Endothelial cell of umbilical vein (primary cell): ENCODE measurements around the gene PCSK6. TPM values are rescaled to one million over a fixed set of nuclear protein-coding genes. Genes with fewer than 3 reads are reported as not detected.

Experiments used
- BruUV-seq: library from RNA; stranded (reverse); fragments of 400-500 nt; replicated peaks from 2 replicates; lab custom pipeline; 2021; lab: Mats Ljungman, UMichigan
- CTCF ChIA-PET: fragments of 300-600, 350-600 bp; sonication (Branson Sonifier 250); formaldehyde crosslinking; loops from one replicate; lab custom pipeline; 2021; ENCODE audit warnings: antibody characterized with exemption, inconsistent platforms; lab: Charles Lee
- POLR2A ChIA-PET: fragments of 300-600, 350-600 bp; sonication (Branson Sonifier 250); formaldehyde crosslinking; loops from one replicate; lab custom pipeline; 2021; ENCODE audit warnings: antibody characterized with exemption, inconsistent platforms; lab: Charles Lee
- DNase-seq: peaks from one replicate; pipeline ENCODE4 v3.0.0-alpha.2; 2011; ENCODE audit warnings: low read depth, low spot score
- FAIRE-seq: peaks from 2 replicates; lab custom pipeline; 2011; peaks lifted over from hg19 to GRCh38; lab: Jason Lieb, UNC
- H2AFZ ChIP-seq: 2 replicates; pipeline ENCODE4 v1.6.0; 2012; ENCODE audit warnings: low read depth, low read length, control low read depth, inconsistent platforms
- H3K27ac ChIP-seq: 2 replicates; pipeline ENCODE4 v1.5.1; 2011; ENCODE audit warnings: low read depth, mild to moderate bottlenecking, control low read depth, low read length, moderate library complexity; ENCODE audit not compliant: insufficient read depth
- H3K27me3 ChIP-seq, 2 experiments: 2 replicates each; pipeline versions ENCODE4 v1.6.0 to v1.6.1; 2011; ENCODE audit warnings: low read length in 2 of 2, mixed read lengths in 1 of 2; ENCODE audit not compliant: control insufficient read depth in 2 of 2, insufficient read depth in 2 of 2
- H3K36me3 ChIP-seq, 2 experiments: 2 replicates in 1 of 2; 3 replicates in 1 of 2; pipeline ENCODE4 v1.5.1; 2011; ENCODE audit warnings: low read length in 2 of 2, mild to moderate bottlenecking in 1 of 2, moderate library complexity in 1 of 2; ENCODE audit not compliant: control insufficient read depth in 2 of 2, insufficient read depth in 2 of 2; ENCODE audit errors: extremely low read depth in 1 of 2
- H3K4me1 ChIP-seq: 3 replicates; pipeline ENCODE4 v1.5.1; 2011; ENCODE audit warnings: mild to moderate bottlenecking, low read length; ENCODE audit not compliant: control insufficient read depth, insufficient read depth; ENCODE audit errors: extremely low read depth
- H3K4me2 ChIP-seq: 2 replicates; pipeline ENCODE4 v1.6.1; 2011; ENCODE audit warnings: low read length, control low read depth, mixed read lengths; ENCODE audit not compliant: insufficient read depth
- H3K4me3 ChIP-seq, 3 experiments: fragments of 200-600 bp in 1 of 3; sonication (generic), shearing (Covaris generic) in 1 of 3; replicated peaks in 1 of 3; 2 replicates each; pipeline ENCODE4 v1.5.1; 2011 to 2016; ENCODE audit warnings: control low read depth in 3 of 3, low read length in 3 of 3, mild to moderate bottlenecking in 2 of 3, inconsistent platforms in 1 of 3, low read depth in 1 of 3, moderate library complexity in 1 of 3; ENCODE audit not compliant: insufficient read depth in 1 of 3
- H3K79me2 ChIP-seq: 2 replicates; pipeline ENCODE4 v1.6.0; 2012; ENCODE audit warnings: low read length, inconsistent platforms; ENCODE audit not compliant: control insufficient read depth, insufficient read depth
- H3K9ac ChIP-seq: replicated peaks from 2 replicates; pipeline ENCODE3; 2011; ENCODE audit warnings: low read length, control low read depth; ENCODE audit not compliant: insufficient read depth; ENCODE audit errors: extremely low read depth
- H3K9me1 ChIP-seq: replicated peaks from 3 replicates; pipeline ENCODE4 v1.6.0; 2011; ENCODE audit warnings: mild to moderate bottlenecking, low read length; ENCODE audit not compliant: control insufficient read depth, insufficient read depth; ENCODE audit errors: extremely low read depth
- H3K9me3 ChIP-seq: replicated peaks from 2 replicates; pipeline ENCODE4 v1.5.1; 2012; ENCODE audit warnings: low read length, inconsistent platforms; ENCODE audit not compliant: control insufficient read depth, insufficient read depth
- H4K20me1 ChIP-seq: replicated peaks from 2 replicates; pipeline ENCODE3; 2011; ENCODE audit warnings: mild to moderate bottlenecking, low read length; ENCODE audit not compliant: control insufficient read depth, insufficient read depth; ENCODE audit errors: extremely low read depth
- CTCF ChIP-seq, 2 donors: IDR thresholded peaks; 1 replicate in 1 of 2; 2 replicates in 1 of 2; pipeline ENCODE4 v1.5.1; 2011; ENCODE audit warnings: low read length in 2 of 2, mild to moderate bottlenecking in 2 of 2, moderate library complexity in 2 of 2, control low read depth in 1 of 2, inconsistent platforms in 1 of 2, low read depth in 1 of 2; ENCODE audit not compliant: insufficient read depth in 1 of 2; ENCODE audit errors: extremely low read depth in 1 of 2
- EZH2 ChIP-seq: IDR thresholded peaks from 2 replicates; pipeline ENCODE4 v1.6.1; 2012; ENCODE audit warnings: borderline replicate concordance, low read depth, mild to moderate bottlenecking, moderate library complexity, low read length, inconsistent platforms; ENCODE audit not compliant: severe bottlenecking
- FOS ChIP-seq: IDR thresholded peaks from 2 replicates; pipeline ENCODE4 v1.6.1; 2011; ENCODE audit warnings: mild to moderate bottlenecking, low read length, moderate library complexity, borderline replicate concordance; ENCODE audit not compliant: insufficient read depth
- GATA2 ChIP-seq: IDR thresholded peaks from 2 replicates; pipeline ENCODE4 v1.7.0; 2011; ENCODE audit warnings: low read depth, mild to moderate bottlenecking, moderate library complexity, mixed read lengths, low read length; ENCODE audit not compliant: insufficient read length, insufficient read depth
- JUN ChIP-seq: IDR thresholded peaks from 2 replicates; pipeline ENCODE4 v1.6.1; 2011; ENCODE audit warnings: borderline replicate concordance, low read depth; ENCODE audit not compliant: insufficient read length, insufficient read depth
- MAX ChIP-seq: IDR thresholded peaks from 2 replicates; pipeline ENCODE4 v1.6.1; 2011; ENCODE audit not compliant: insufficient read depth, insufficient read length
- MYC ChIP-seq: IDR thresholded peaks from one replicate; pipeline ENCODE4 v1.6.1; 2011; ENCODE audit warnings: mild to moderate bottlenecking, low read depth, low read length
- POLR2A ChIP-seq: IDR thresholded peaks from 2 replicates; pipeline ENCODE4 v1.6.1; 2012; ENCODE audit warnings: low read depth, mild to moderate bottlenecking, control low read depth, low read length
- POLR2AphosphoS5 ChIP-seq: IDR thresholded peaks from 2 replicates; pipeline ENCODE4 v1.6.1; 2012; ENCODE audit warnings: low read depth, mild to moderate bottlenecking, control low read depth, low read length, moderate library complexity; ENCODE audit not compliant: insufficient read depth
- dilution Hi-C: fragments of 300-500 bp; cut with MboI; formaldehyde crosslinking; loops from one replicate; pipeline ENCODE4 v1.15.0; 2019; ENCODE audit warnings: low sequenced_read_pairs; ENCODE audit not compliant: extremely low pct_ligation_motif_present
- intact Hi-C: fragments of 100-400 bp; cut with micrococcal nuclease; formaldehyde crosslinking; loops from one replicate; pipeline ENCODE4 v1.10.0; 2022
- polyA plus RNA-seq, 4 experiments: library from polyadenylated mRNA; depleted of rRNA in 3 of 4; stranded (reverse) in 3 of 4; unstranded in 1 of 4; fragments of >200 nt; gene quantifications; 2 replicates each; pipeline versions ENCODE4 v1.2.1 to v1.2.3, GENCODE V29; 2011 to 2012; ENCODE audit warnings: missing spikeins in 1 of 4
- total RNA-seq: library from RNA; stranded (reverse); gene quantifications from 2 replicates; pipeline ENCODE4 v1.2.3, GENCODE V29; 2021

Gene PCSK6
- total and polyA plus RNA-seq, 2 donors (not counting 3 experiments of a cell fraction or from before 2014, with no cell fraction given): 0.18 to 0.69 TPM

GRCh38 chr15:101310508-101310907 lies 179.0 kb downstream of the PCSK6 start:
- DNase-seq (no peak), FAIRE-seq (no peak)
- Histone ChIP-seq H3K9ac (no peak overlapping the region), H3K27me3 (no peaks in the 10 kb centered on the region), H3K27ac (no peak overlapping the region), H2AFZ (no peak overlapping the region), H3K4me2 (no peak overlapping the region), H3K79me2 (no peaks in the 10 kb centered on the region), H3K9me3 (no peaks in the 10 kb centered on the region), H3K9me1 (no peaks in the 10 kb centered on the region), H3K4me3 (no peak overlapping the region), H4K20me1 (no peaks in the 10 kb centered on the region), H3K4me1 (no peaks in the 10 kb centered on the region), H3K36me3 (no peaks in the 10 kb centered on the region)
- TF ChIP-seq CTCF (IDR thresholded peaks at IDR 0.05; ENCODE audit: extremely low read depth in 1 of 2, insufficient read depth in 1 of 2, low read depth in 1 of 2, low read length in 2 of 2): no peak
- ChIA-PET POLR2A (no interaction called here), CTCF (no interaction called here)
- no TSS peak for BruUV-seq
- dilution Hi-C loops (no loop called here), intact Hi-C loops (no loop called here)

DNA sequence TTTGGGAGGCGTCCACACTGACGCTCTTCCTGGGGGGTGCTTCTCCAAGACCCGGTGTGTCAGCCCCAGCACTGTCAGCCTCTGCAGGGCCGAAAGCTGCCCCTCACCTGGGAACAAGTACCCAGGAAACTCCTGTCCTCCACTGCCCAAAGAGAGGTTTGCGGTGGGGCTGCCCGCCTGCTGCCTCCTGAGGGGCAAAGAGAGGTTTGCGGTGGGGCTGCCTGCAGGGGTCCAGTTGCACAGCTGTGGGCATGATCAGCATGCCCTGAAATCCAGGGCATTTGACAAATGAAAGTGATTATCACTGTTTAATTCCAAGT lies 179.4 kb downstream of the PCSK6 start:
- ChIA-PET CTCF (no interaction called here), POLR2A (no interaction called here)
- Histone ChIP-seq H3K4me1 (no peaks in the 10 kb centered on the region), H3K9me3 (no peaks in the 10 kb centered on the region), H3K27ac (no peak overlapping the region), H4K20me1 (no peaks in the 10 kb centered on the region), H3K36me3 (no peaks in the 10 kb centered on the region), H3K9ac (no peak overlapping the region), H2AFZ (no peak overlapping the region), H3K9me1 (no peaks in the 10 kb centered on the region), H3K4me3 (no peak overlapping the region), H3K79me2 (no peaks in the 10 kb centered on the region), H3K4me2 (no peak overlapping the region), H3K27me3 (no peaks in the 10 kb centered on the region)
- DNase-seq (no peak), FAIRE-seq (no peak)
- no TSS peak for BruUV-seq
- intact Hi-C loops: no loop called here
- TF ChIP-seq CTCF (IDR thresholded peaks at IDR 0.05; ENCODE audit: extremely low read depth in 1 of 2, insufficient read depth in 1 of 2, low read depth in 1 of 2, low read length in 2 of 2) (no peak), MAX (no peak), FOS (no peak), POLR2A (no peak), GATA2 (no peak), MYC (no peak), JUN (no peak), EZH2 (no peak), POLR2AphosphoS5 (no peak)
- dilution Hi-C loops: no loop called here
